ENCODE measurements around the gene EIF3C.
"Not testable (repeated sequence)": the region's sequence is repeated elsewhere in the genome, so short reads cannot be mapped to it uniquely, and the experiment has no call there.

DNA sequence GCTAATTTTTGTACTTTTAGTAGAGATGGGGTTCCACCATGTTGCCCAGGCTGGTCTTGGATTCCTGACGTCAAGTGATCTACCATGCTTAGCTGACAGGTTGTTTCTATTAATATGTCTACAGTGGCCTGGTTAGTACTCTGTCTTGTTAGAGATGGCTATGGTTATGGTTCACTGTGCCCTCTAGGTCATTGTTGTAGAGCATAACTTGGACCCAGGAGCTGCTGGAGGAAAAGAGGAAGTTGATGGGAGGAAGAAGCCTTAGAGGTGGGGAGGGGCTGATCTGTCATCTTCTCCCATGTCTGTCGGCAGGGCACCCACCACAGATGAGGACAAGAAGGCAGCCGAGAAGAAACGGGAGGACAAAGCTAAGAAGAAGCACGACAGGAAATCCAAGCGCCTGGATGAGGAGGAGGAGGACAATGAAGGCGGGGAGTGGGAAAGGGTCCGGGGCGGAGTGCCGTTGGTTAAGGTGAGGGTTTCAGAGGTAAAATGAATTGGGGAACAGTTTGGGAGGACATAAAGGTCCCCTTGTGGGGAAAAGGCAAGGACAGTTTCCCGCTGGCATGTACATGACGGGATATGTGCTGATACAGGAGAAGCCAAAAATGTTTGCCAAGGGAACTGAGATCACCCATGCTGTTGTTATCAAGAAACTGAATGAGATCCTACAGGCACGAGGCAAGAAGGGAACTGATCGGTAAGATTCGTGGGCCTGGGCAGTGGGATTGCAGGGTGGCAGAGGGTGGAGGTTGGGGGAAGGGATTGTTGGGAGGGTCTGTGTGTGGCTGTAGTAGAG, 11.8 kb downstream of the EIF3C start:
- not testable (repeated sequence) for TF ChIP-seq CTCF (IDR thresholded peaks at IDR 0.05); HOXA7 (CRISPR knock-in tag; IDR thresholded peaks at IDR 0.05); EP300 (IDR thresholded peaks at IDR 0.05); RNF2 (IDR thresholded peaks at IDR 0.05; ENCODE audit: borderline replicate concordance, low read depth); CEBPB (IDR thresholded peaks at IDR 0.05); USF2 (IDR thresholded peaks at IDR 0.05)
- TF ChIP-seq, protein P1, sequence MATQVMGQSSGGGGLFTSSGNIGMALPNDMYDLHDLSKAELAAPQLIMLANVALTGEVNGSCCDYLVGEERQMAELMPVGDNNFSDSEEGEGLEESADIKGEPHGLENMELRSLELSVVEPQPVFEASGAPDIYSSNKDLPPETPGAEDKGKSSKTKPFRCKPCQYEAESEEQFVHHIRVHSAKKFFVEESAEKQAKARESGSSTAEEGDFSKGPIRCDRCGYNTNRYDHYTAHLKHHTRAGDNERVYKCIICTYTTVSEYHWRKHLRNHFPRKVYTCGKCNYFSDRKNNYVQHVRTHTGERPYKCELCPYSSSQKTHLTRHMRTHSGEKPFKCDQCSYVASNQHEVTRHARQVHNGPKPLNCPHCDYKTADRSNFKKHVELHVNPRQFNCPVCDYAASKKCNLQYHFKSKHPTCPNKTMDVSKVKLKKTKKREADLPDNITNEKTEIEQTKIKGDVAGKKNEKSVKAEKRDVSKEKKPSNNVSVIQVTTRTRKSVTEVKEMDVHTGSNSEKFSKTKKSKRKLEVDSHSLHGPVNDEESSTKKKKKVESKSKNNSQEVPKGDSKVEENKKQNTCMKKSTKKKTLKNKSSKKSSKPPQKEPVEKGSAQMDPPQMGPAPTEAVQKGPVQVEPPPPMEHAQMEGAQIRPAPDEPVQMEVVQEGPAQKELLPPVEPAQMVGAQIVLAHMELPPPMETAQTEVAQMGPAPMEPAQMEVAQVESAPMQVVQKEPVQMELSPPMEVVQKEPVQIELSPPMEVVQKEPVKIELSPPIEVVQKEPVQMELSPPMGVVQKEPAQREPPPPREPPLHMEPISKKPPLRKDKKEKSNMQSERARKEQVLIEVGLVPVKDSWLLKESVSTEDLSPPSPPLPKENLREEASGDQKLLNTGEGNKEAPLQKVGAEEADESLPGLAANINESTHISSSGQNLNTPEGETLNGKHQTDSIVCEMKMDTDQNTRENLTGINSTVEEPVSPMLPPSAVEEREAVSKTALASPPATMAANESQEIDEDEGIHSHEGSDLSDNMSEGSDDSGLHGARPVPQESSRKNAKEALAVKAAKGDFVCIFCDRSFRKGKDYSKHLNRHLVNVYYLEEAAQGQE (IDR thresholded peaks at IDR 0.05): not testable (repeated sequence)

All from A549 (cell line).